ENCODE data around the gene RIT2. TPM values are rescaled to one million over a fixed set of nuclear protein-coding genes. Genes with fewer than 3 reads are reported as not detected.

The RIT2 gene
- total RNA-seq, 1 donor from 2014 or later: not detected

DNA sequence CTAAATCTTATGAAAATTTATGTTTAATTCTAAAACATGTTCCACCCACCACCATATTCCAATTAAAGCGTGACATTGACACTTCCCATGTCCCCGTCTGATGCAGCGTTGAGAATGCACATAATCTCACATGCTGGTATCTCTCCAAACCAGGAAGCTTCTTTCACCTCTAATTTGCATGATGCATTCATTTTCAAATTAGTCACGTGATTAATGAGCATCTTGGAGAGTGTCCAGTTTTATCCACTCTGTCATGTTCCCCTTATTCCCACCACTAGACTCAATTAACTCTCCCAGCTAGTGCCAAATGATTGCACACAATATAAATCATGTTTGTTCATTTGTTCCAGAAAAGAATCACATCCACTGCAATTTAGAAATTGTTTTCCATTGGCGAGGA is 105.8 kb downstream of the RIT2 start:
- no peak for TF ChIP-seq CTCF (IDR thresholded peaks at IDR 0.05; ENCODE audit: insufficient read depth, low read length, poor library complexity, severe bottlenecking)
- no peak for DNase-seq (ENCODE audit: low read depth)
- Histone ChIP-seq H3K36me3 (ENCODE audit: control insufficient read depth, insufficient read depth, low read length) (no peaks in the 10 kb centered on the region), H3K27me3 (ENCODE audit: control insufficient read depth, insufficient read depth, low read length) (no peaks in the 10 kb centered on the region), H3K4me3 (ENCODE audit: low read depth, low read length) (no peak overlapping the region)

DNA sequence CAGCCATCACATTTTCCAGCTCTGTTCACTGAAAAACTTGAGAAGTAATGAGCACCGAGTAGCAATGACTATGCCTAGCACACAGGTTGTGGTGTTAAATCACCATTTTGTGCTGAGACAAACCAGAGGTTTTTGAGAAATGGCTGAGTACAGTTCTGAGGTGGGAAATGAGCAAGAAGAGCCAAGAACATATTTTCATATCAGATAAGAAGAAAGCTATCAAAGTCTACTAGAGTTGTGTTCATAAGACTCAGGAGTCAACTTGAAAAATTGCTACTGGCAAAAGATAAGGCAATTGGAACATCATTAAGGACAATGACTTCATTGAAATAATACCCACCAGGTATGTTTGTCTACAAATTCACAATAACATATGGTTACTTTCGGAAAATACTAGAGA is 108.1 kb downstream of the RIT2 start:
- Histone ChIP-seq H3K36me3 (ENCODE audit: control insufficient read depth, insufficient read depth, low read length) (no peaks in the 10 kb centered on the region), H3K4me3 (ENCODE audit: low read depth, low read length) (no peak overlapping the region), H3K27me3 (ENCODE audit: control insufficient read depth, insufficient read depth, low read length) (no peaks in the 10 kb centered on the region)
- DNase-seq (ENCODE audit: low read depth): no peak
- TF ChIP-seq CTCF (IDR thresholded peaks at IDR 0.05; ENCODE audit: insufficient read depth, low read length, poor library complexity, severe bottlenecking): no peak

GRCh38 chr18:43004421-43004820 is 111.1 kb downstream of the RIT2 start:
- Histone ChIP-seq H3K4me3 (ENCODE audit: low read depth, low read length) (no peak overlapping the region), H3K36me3 (ENCODE audit: control insufficient read depth, insufficient read depth, low read length) (no peaks in the 10 kb centered on the region), H3K27me3 (ENCODE audit: control insufficient read depth, insufficient read depth, low read length) (no peaks in the 10 kb centered on the region)
- no peak for TF ChIP-seq CTCF (IDR thresholded peaks at IDR 0.05; ENCODE audit: insufficient read depth, low read length, poor library complexity, severe bottlenecking)
- no peak for DNase-seq (ENCODE audit: low read depth)

- H3K27me3 ChIP-seq (ENCODE audit: control insufficient read depth, insufficient read depth, low read length): no peaks in the 10 kb centered on the region
- no peak for TF ChIP-seq CTCF (IDR thresholded peaks at IDR 0.05; ENCODE audit: insufficient read depth, low read length, poor library complexity, severe bottlenecking)
- no peak overlapping the region for H3K4me3 ChIP-seq (ENCODE audit: low read depth, low read length)
- no peak for DNase-seq (ENCODE audit: low read depth)
- H3K36me3 ChIP-seq (ENCODE audit: control insufficient read depth, insufficient read depth, low read length): no peaks in the 10 kb centered on the region
Measured at GRCh38 chr18:43001821-43002220, 113.7 kb downstream of the RIT2 start.

- TF ChIP-seq CTCF (IDR thresholded peaks at IDR 0.05; ENCODE audit: insufficient read depth, low read length, poor library complexity, severe bottlenecking): no peak
- no peaks in the 10 kb centered on the region for H3K27me3 ChIP-seq (ENCODE audit: control insufficient read depth, insufficient read depth, low read length)
- no peaks in the 10 kb centered on the region for H3K36me3 ChIP-seq (ENCODE audit: control insufficient read depth, insufficient read depth, low read length)
- no peak for DNase-seq (ENCODE audit: low read depth)
- no peak overlapping the region for H3K4me3 ChIP-seq (ENCODE audit: low read depth, low read length)
Measured at GRCh38 chr18:42996824-42997223, 118.7 kb downstream of the RIT2 start.

DNA sequence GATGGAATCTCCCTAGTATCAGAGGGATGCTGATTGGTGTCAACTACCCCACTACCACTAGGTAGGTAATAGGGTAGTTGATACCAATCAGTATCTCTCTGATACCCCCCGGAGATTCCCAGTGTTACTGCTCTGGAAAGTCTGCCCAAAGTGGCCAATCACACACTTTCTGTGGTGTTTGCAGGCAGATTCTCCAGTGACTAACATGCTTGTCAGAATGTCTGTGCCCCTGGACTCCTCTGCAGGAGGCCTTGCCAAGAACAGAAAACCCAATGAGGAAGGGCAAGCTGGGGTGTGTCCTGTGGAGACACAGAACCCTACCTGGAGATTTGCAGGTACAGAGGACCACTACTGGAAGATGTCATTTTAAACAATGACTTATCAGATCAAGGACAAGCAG is 135.1 kb downstream of the RIT2 start:
- Histone ChIP-seq H3K36me3 (ENCODE audit: control insufficient read depth, insufficient read depth, low read length) (no peaks in the 10 kb centered on the region), H3K27me3 (ENCODE audit: control insufficient read depth, insufficient read depth, low read length) (no peaks in the 10 kb centered on the region), H3K4me3 (ENCODE audit: low read depth, low read length) (no peak overlapping the region)
- no peak for DNase-seq (ENCODE audit: low read depth)
- TF ChIP-seq CTCF (IDR thresholded peaks at IDR 0.05; ENCODE audit: insufficient read depth, low read length, poor library complexity, severe bottlenecking): no peak
